Sigmoid colon (tissue), 7 donors: ENCODE measurements around the gene TRIM59. TPM values are rescaled to one million over a fixed set of nuclear protein-coding genes. Genes with fewer than 3 reads are reported as not detected.

ENCODE experiments used
- DNase-seq: peaks from one replicate; pipeline ENCODE4 v3.0.0-alpha.2; 2019
- H3K27ac ChIP-seq, 4 donors: fragments of 200-600 bp; sonication (generic); one replicate each; pipeline ENCODE4 v1.5.1; 2016 to 2019; ENCODE audit warnings: mild to moderate bottlenecking in 1 of 4
- H3K27me3 ChIP-seq, 3 donors: fragments of 200-600 bp; sonication (generic); one replicate each; pipeline ENCODE4 v1.5.1; 2019; ENCODE audit warnings: mild to moderate bottlenecking in 1 of 3
- H3K36me3 ChIP-seq, 4 donors: fragments of 200-600 bp; sonication (generic); one replicate each; pipeline ENCODE4 v1.5.1; 2016 to 2019
- H3K4me1 ChIP-seq, 4 donors: fragments of 200-600 bp; sonication (generic); one replicate each; pipeline ENCODE4 v1.5.1; 2017 to 2019
- H3K4me3 ChIP-seq, 4 donors: fragments of 200-600 bp; sonication (generic); one replicate each; pipeline ENCODE4 v1.5.1; 2017 to 2019; ENCODE audit warnings: mild to moderate bottlenecking in 2 of 4, moderate library complexity in 1 of 4
- H3K9me3 ChIP-seq, 4 donors: fragments of 200-600 bp in 3 of 4; sonication (generic) in 3 of 4; one replicate each; pipeline versions ENCODE4 v1.5.1 to v1.6.1; 2013 to 2019
- EP300 ChIP-seq, 4 donors: sonication (generic); formaldehyde crosslinking; IDR thresholded peaks; one replicate each; pipeline ENCODE4 v1.6.1; 2017; ENCODE audit warnings: antibody characterized with exemption in 4 of 4
- POLR2A ChIP-seq, 2 donors: fragments of 450-650 bp; IDR thresholded peaks; one replicate each; pipeline ENCODE4 v1.6.1; 2016; ENCODE audit warnings: antibody characterized with exemption in 2 of 2, mild to moderate bottlenecking in 2 of 2, moderate library complexity in 2 of 2
- POLR2AphosphoS5 ChIP-seq, 4 donors: sonication (generic); formaldehyde crosslinking; IDR thresholded peaks; one replicate each; pipeline ENCODE4 v1.6.1; 2017; ENCODE audit warnings: antibody characterized with exemption in 4 of 4
- WGBS, 2 donors: extraction: QIAGEN DNeasy Blood & Tissue Kit; methylation state at CpG; one replicate each; pipeline ENCODE4 v1.1.7; 2013; 5-methylcytosine and 5-hydroxymethylcytosine counted together
- intact Hi-C: fragments of 100-400 bp; cut with DNase I; formaldehyde crosslinking; loops from one replicate; pipeline ENCODE4 v1.15.1; 2023
- polyA plus RNA-seq, 3 donors: library from polyadenylated mRNA; stranded (reverse); fragments of 200-250 nt; gene quantifications; one replicate each; pipeline ENCODE4 v1.2.3, GENCODE V29; 2013
- total RNA-seq, 4 donors: library from RNA; depleted of rRNA; stranded (reverse); fragments of >200 nt; gene quantifications; one replicate each; pipeline ENCODE4 v1.1.0, GENCODE V29; 2016
- TF ChIP-seq, protein P1 (sequence below), 4 experiments: fragments of 450-650 bp in 3 of 4; fragments of 200-600 bp in 1 of 4; IDR thresholded peaks; one replicate each; pipeline ENCODE4 v1.5.1; 2016 to 2019; ENCODE audit warnings: antibody characterized with exemption in 4 of 4, mild to moderate bottlenecking in 3 of 4, moderate library complexity in 2 of 4
- donor health status: healthy with polysubstance abuse.
- donor health status: Bipolar disorder and iron deficiency.
- donor health status: healthy.

The TRIM59 gene
- total and polyA plus RNA-seq, 7 donors, result 0.60 to 6.1 (median 5.0) TPM

DNA sequence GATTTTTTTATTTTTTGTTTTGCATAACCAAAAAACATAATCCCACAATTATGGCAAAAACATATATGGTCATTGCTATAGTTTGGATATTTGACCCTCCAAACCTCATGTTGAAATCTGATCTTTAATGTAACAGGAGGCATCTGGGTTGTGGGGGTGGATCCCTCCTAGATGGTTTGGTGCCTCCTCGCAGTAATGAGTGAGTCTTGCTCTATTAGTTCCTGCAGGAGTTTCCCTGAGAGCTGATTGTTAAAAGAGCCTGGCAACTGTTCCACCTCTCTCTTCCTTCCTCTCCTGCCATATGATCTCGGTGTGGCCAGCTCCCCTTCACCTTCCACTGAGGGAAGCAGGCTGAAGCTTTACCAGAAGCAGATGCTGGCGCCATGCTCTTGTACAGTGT lies 33.2 kb upstream of the TRIM59 start:
- TF ChIP-seq EP300 (IDR thresholded peaks at IDR 0.05), result no peak
- TF ChIP-seq, protein P1, sequence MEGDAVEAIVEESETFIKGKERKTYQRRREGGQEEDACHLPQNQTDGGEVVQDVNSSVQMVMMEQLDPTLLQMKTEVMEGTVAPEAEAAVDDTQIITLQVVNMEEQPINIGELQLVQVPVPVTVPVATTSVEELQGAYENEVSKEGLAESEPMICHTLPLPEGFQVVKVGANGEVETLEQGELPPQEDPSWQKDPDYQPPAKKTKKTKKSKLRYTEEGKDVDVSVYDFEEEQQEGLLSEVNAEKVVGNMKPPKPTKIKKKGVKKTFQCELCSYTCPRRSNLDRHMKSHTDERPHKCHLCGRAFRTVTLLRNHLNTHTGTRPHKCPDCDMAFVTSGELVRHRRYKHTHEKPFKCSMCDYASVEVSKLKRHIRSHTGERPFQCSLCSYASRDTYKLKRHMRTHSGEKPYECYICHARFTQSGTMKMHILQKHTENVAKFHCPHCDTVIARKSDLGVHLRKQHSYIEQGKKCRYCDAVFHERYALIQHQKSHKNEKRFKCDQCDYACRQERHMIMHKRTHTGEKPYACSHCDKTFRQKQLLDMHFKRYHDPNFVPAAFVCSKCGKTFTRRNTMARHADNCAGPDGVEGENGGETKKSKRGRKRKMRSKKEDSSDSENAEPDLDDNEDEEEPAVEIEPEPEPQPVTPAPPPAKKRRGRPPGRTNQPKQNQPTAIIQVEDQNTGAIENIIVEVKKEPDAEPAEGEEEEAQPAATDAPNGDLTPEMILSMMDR (IDR thresholded peaks at IDR 0.05), result no peak
- TF ChIP-seq POLR2A (IDR thresholded peaks at IDR 0.05), result no peak
- TF ChIP-seq POLR2AphosphoS5 (IDR thresholded peaks at IDR 0.05), result no peak
- intact Hi-C loops, result no loop called here
- WGBS, 2 donors, result 83 to 91% methylated on average over 3 of the region's 3 CpGs

DNA sequence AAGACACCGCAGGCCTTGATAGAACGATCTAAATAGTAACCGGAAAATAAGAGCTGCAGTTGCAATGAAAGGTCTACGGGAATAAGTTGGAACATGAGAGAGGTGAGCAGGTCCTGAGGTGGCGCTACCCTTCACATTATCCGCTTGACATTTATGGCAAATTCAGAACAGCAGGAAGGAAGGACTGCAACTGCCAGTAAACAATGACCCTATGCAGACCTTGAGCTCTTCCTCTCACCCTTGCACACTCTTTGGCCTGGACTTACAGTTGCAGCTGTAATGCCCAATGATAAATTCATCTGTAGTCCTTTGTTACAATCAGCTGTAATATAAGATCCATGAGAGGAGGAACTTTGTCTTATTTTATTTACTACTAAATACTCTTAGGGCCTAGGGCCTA lies 32.3 kb upstream of the TRIM59 start:
- DNase-seq, result no peak
- H3K27ac ChIP-seq, result no peak overlapping the region
- peaks cover 0 to 5% (median 0%) of the 10 kb centered on the region in 4 donors for H3K4me1 ChIP-seq
- TF ChIP-seq POLR2A (IDR thresholded peaks at IDR 0.05) (no peak), POLR2AphosphoS5 (IDR thresholded peaks at IDR 0.05) (no peak), EP300 (IDR thresholded peaks at IDR 0.05) (no peak)
- TF ChIP-seq, protein P1 (IDR thresholded peaks at IDR 0.05), result no peak
- H3K4me3 ChIP-seq, result no peak overlapping the region
- intact Hi-C loops, result no loop called here
- WGBS, 2 donors, result 93 to 96% methylated on average over 6 of the region's 6 CpGs
- no peaks in the 10 kb centered on the region for H3K9me3 ChIP-seq
- no peaks in the 10 kb centered on the region for H3K27me3 ChIP-seq
- no peaks in the 10 kb centered on the region for H3K36me3 ChIP-seq

More for the DNA sequence above, 33.2 kb upstream of the TRIM59 start:
- DNase-seq, result no peak
- H3K27me3 ChIP-seq, result no peaks in the 10 kb centered on the region
- H3K9me3 ChIP-seq, result no peaks in the 10 kb centered on the region
- H3K4me3 ChIP-seq, result no peak overlapping the region
- peaks cover 0 to 5% (median 0%) of the 10 kb centered on the region in 4 donors for H3K4me1 ChIP-seq
- no peak overlapping the region for H3K27ac ChIP-seq
- H3K36me3 ChIP-seq, result no peaks in the 10 kb centered on the region

DNA sequence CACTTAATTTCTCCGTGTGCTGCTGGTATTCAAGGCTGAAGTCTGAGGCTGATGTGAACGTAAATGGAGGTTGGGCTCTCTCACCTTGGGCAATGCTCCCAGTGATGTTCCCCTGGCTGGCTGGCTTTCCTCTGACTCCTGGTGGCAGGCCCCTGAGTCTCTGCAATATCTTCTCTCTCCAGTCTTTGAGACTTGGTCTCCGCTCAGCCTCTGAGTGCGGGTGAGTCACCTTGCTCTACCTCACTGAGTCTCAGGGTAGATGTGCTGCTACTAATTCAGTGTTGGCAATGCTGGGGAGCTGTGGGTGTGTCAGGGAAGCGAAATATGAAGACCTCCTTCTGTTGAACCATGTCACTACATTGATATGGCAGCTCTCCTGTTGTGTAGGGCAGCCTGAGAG lies 31.3 kb upstream of the TRIM59 start:
- no peak for DNase-seq
- no peak for TF ChIP-seq EP300 (IDR thresholded peaks at IDR 0.05)
- TF ChIP-seq, protein P1 (IDR thresholded peaks at IDR 0.05), result no peak
- H3K4me3 ChIP-seq, result no peak overlapping the region
- no peaks in the 10 kb centered on the region for H3K36me3 ChIP-seq
- H3K4me1 ChIP-seq, result peaks cover 0 to 2% (median 0%) of the 10 kb centered on the region in 4 donors
- intact Hi-C loops, result no loop called here
- no peaks in the 10 kb centered on the region for H3K27me3 ChIP-seq
- 89 to 95% methylated on average over 5 of the region's 5 CpGs for WGBS, 2 donors
- H3K9me3 ChIP-seq, result no peaks in the 10 kb centered on the region
- H3K27ac ChIP-seq, result no peak overlapping the region

DNA sequence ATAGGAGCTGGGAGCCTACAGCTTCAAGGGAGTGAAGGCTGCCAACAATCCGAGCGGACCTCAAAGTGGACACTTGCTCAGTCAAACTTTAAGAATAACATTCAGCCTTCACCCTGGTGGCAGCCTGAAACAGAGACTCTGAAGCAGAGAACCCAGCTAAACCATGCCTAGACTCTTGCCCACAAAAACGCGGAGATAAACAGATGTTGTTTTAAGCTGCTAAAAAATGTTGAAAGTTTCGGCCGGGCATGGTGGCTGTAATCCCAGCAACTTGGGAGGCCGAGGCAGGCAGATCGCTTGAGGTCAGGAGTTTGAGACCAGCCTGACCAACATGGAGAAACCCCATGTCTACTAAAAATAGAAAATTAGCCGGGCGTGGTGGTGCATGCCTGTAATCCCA lies 29.8 kb upstream of the TRIM59 start:
- 93% methylated on average over 10 of the region's 10 CpGs for WGBS, 2 donors
- Histone ChIP-seq H3K36me3 (no peaks in the 10 kb centered on the region), H3K9me3 (no peaks in the 10 kb centered on the region), H3K27me3 (peaks cover 0 to 2% (median 0%) of the 10 kb centered on the region in 3 donors), H3K4me1 (no peaks in the 10 kb centered on the region), H3K4me3 (no peak overlapping the region), H3K27ac (no peak overlapping the region)
- TF ChIP-seq POLR2AphosphoS5 (IDR thresholded peaks at IDR 0.05) (no peak), POLR2A (IDR thresholded peaks at IDR 0.05) (no peak), EP300 (IDR thresholded peaks at IDR 0.05) (no peak)
- TF ChIP-seq, protein P1 (IDR thresholded peaks at IDR 0.05), result no peak
- DNase-seq, result no peak
- intact Hi-C loops, result no loop called here

DNA sequence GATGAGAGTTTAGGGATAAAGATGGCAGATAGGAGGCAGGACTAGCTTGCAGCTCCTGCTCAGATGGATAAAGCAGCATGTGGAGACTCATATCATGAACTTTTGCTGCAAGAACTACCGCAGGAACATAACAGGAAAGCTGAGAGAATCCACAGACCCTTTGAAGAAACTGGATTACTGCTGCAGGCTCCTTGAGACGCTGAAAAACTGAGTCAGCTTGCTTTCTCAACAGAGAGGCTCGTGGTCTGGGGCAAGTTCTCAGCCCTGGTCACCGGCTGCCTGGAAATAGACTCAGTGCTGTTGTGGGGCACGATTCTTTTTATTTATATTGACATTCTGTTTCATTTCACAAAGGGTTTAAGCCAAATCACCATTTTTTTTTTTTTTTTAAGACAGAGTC lies 28.8 kb upstream of the TRIM59 start:
- 89 to 90% methylated on average over 5 of the region's 5 CpGs for WGBS, 2 donors
- peaks cover 0 to 4% (median 0%) of the 10 kb centered on the region in 3 donors for H3K27me3 ChIP-seq
- intact Hi-C loops, result no loop called here
- no peaks in the 10 kb centered on the region for H3K4me1 ChIP-seq
- DNase-seq, result no peak
- H3K9me3 ChIP-seq, result no peaks in the 10 kb centered on the region
- H3K27ac ChIP-seq, result no peak overlapping the region
- H3K36me3 ChIP-seq, result no peaks in the 10 kb centered on the region
- H3K4me3 ChIP-seq, result no peak overlapping the region
- TF ChIP-seq POLR2AphosphoS5 (IDR thresholded peaks at IDR 0.05) (no peak), POLR2A (IDR thresholded peaks at IDR 0.05) (no peak), EP300 (IDR thresholded peaks at IDR 0.05) (no peak)
- TF ChIP-seq, protein P1 (IDR thresholded peaks at IDR 0.05), result no peak
